IMR-90 (cell line): Measurements from ENCODE around the gene CDYL2. TPM values are rescaled to one million over a fixed set of nuclear protein-coding genes. Genes with fewer than 3 reads are reported as not detected.

ENCODE experiments used
- ATAC-seq: fragments of 200-7000 bp; cut with Tn5 transposase; 2 replicates; pipeline ENCODE4 v1.9.1; 2020; ENCODE audit warnings: low read depth, mild to moderate bottlenecking, moderate library complexity
- BruUV-seq: library from RNA; stranded (reverse); fragments of 400-500 nt; replicated peaks from 2 replicates; lab custom pipeline; 2021; lab: Mats Ljungman, UMichigan
- CTCF ChIA-PET: fragments of 300-600 bp; formaldehyde crosslinking; extraction: SDS; loops from one replicate; lab custom pipeline; 2021; ENCODE audit warnings: antibody characterized with exemption; lab: Yijun Ruan, JAX
- POLR2A ChIA-PET: fragments of 300-600 bp; sonication (Branson Sonifier 250); formaldehyde crosslinking; loops from one replicate; lab custom pipeline; 2022; ENCODE audit warnings: antibody characterized with exemption; ENCODE audit not compliant: unreplicated experiment; lab: Charles Lee
- DNase-seq: peaks from one replicate; pipeline ENCODE4 v3.0.0; 2013
- H2AFZ ChIP-seq: replicated peaks from 2 replicates; pipeline ENCODE3; 2013; ENCODE audit warnings: low read length, mild to moderate bottlenecking; ENCODE audit not compliant: poor library complexity
- H2AK5ac ChIP-seq: 2 replicates; pipeline ENCODE4 v1.6.1; 2013; ENCODE audit warnings: low read depth, low read length, inconsistent platforms
- H2AK9ac ChIP-seq: replicated peaks from 2 replicates; pipeline ENCODE3; 2013; ENCODE audit warnings: mild to moderate bottlenecking, low read depth, low read length, moderate library complexity; ENCODE audit not compliant: poor library complexity
- H2BK120ac ChIP-seq: 2 replicates; pipeline ENCODE4 v1.6.1; 2013; ENCODE audit warnings: low read depth, low read length, inconsistent platforms
- H2BK15ac ChIP-seq: 3 replicates; pipeline ENCODE4 v1.6.1; 2013; ENCODE audit warnings: low read depth, low read length, inconsistent platforms
- H2BK20ac ChIP-seq: 2 replicates; pipeline ENCODE4 v1.6.1; 2013; ENCODE audit warnings: low read depth, mild to moderate bottlenecking, inconsistent platforms, low read length, moderate library complexity
- H2BK5ac ChIP-seq: 2 replicates; pipeline ENCODE4 v1.6.1; 2013; ENCODE audit warnings: mild to moderate bottlenecking, low read depth, low read length, inconsistent platforms; ENCODE audit not compliant: poor library complexity, severe bottlenecking
- H3K14ac ChIP-seq: replicated peaks from 2 replicates; pipeline ENCODE4 v1.6.1; 2013; ENCODE audit warnings: low read depth, low read length, inconsistent platforms
- H3K18ac ChIP-seq: 2 replicates; pipeline ENCODE4 v1.6.1; 2013; ENCODE audit warnings: low read depth, low read length, control low read depth
- H3K23ac ChIP-seq: 2 replicates; pipeline ENCODE4 v1.6.1; 2013; ENCODE audit warnings: low read depth, low read length, inconsistent platforms
- H3K27ac ChIP-seq: 2 replicates; pipeline ENCODE4 v1.5.1; 2013; ENCODE audit warnings: mild to moderate bottlenecking, control low read depth, low read length; ENCODE audit not compliant: insufficient read depth
- H3K27me3 ChIP-seq: 2 replicates; pipeline ENCODE4 v1.6.1; 2013; ENCODE audit warnings: low read length; ENCODE audit not compliant: control insufficient read depth, insufficient read depth
- H3K36me3 ChIP-seq: 2 replicates; pipeline ENCODE4 v1.6.1; 2013; ENCODE audit warnings: low read length, mixed read lengths; ENCODE audit not compliant: control insufficient read depth, insufficient read depth
- H3K4ac ChIP-seq: 2 replicates; pipeline ENCODE4 v1.6.1; 2013; ENCODE audit warnings: low read depth, low read length, inconsistent platforms
- H3K4me1 ChIP-seq: 2 replicates; pipeline ENCODE4 v1.6.1; 2013; ENCODE audit warnings: low read length, mixed read lengths; ENCODE audit not compliant: control insufficient read depth, insufficient read depth
- H3K4me2 ChIP-seq: 2 replicates; pipeline ENCODE4 v1.6.1; 2013; ENCODE audit warnings: low read depth, mild to moderate bottlenecking, control low read depth, low read length, moderate library complexity
- H3K4me3 ChIP-seq: 2 replicates; pipeline ENCODE4 v1.5.1; 2013; ENCODE audit warnings: low read depth, mild to moderate bottlenecking, control low read depth, low read length, moderate library complexity; ENCODE audit not compliant: insufficient read depth
- H3K56ac ChIP-seq: 2 replicates; pipeline ENCODE4 v1.6.1; 2013; ENCODE audit warnings: low read length, inconsistent platforms; ENCODE audit not compliant: insufficient read depth; ENCODE audit errors: extremely low read depth
- H3K79me1 ChIP-seq, 2 experiments: 2 replicates each; pipeline ENCODE4 v1.6.1; 2013; ENCODE audit warnings: low read length in 2 of 2, inconsistent platforms in 1 of 2, low read depth in 1 of 2
- H3K9ac ChIP-seq: 2 replicates; pipeline ENCODE4 v1.6.1; 2013; ENCODE audit warnings: low read depth, low read length, control low read depth
- H3K9me1 ChIP-seq: 2 replicates; pipeline ENCODE4 v1.6.1; 2013; ENCODE audit warnings: low read length, inconsistent platforms; ENCODE audit not compliant: insufficient read depth
- H3K9me3 ChIP-seq: 2 replicates; pipeline ENCODE4 v1.6.1; 2013; ENCODE audit warnings: low read length; ENCODE audit not compliant: control insufficient read depth, insufficient read depth
- H4K20me1 ChIP-seq: 2 replicates; pipeline ENCODE4 v1.6.1; 2013; ENCODE audit warnings: low read length, inconsistent platforms; ENCODE audit not compliant: insufficient read depth
- H4K5ac ChIP-seq: 2 replicates; pipeline ENCODE4 v1.6.1; 2013; ENCODE audit warnings: mild to moderate bottlenecking, low read depth, low read length, control low read depth
- H4K8ac ChIP-seq, 2 experiments: 2 replicates each; pipeline ENCODE4 v1.6.1; 2013; ENCODE audit warnings: low read depth in 2 of 2, low read length in 2 of 2, control low read depth in 1 of 2, inconsistent platforms in 1 of 2
- H4K91ac ChIP-seq: 2 replicates; pipeline ENCODE4 v1.6.1; 2013; ENCODE audit warnings: low read depth, low read length, inconsistent platforms; ENCODE audit not compliant: insufficient read depth
- BHLHE40 ChIP-seq: fragments of 150-350 bp; IDR thresholded peaks from 2 replicates; pipeline ENCODE4 v1.6.1; 2016; ENCODE audit warnings: mild to moderate bottlenecking, low read depth, low read length
- ELK1 ChIP-seq: fragments of 150-350 bp; IDR thresholded peaks from 2 replicates; pipeline ENCODE4 v1.6.1; 2016; ENCODE audit warnings: low read depth, mild to moderate bottlenecking, low read length, moderate library complexity, borderline replicate concordance
- MAFK ChIP-seq: IDR thresholded peaks from 2 replicates; pipeline ENCODE4 v1.6.1; 2012; ENCODE audit warnings: low read depth, low read length, improper control_type of control experiment
- MXI1 ChIP-seq: IDR thresholded peaks from 2 replicates; pipeline ENCODE4 v1.6.1; 2012; ENCODE audit warnings: low read depth, mild to moderate bottlenecking, low read length, moderate library complexity, borderline replicate concordance
- NFE2L2 ChIP-seq: fragments of 150-350 bp; IDR thresholded peaks from 2 replicates; pipeline ENCODE4 v1.6.1; 2016; ENCODE audit warnings: low read depth, mild to moderate bottlenecking, low read length
- POLR2A ChIP-seq: IDR thresholded peaks from 2 replicates; pipeline ENCODE4 v1.6.1; 2012; ENCODE audit warnings: mild to moderate bottlenecking, low read depth, low read length
- SMC3 ChIP-seq: fragments of 150-350 bp; IDR thresholded peaks from 2 replicates; pipeline ENCODE4 v1.6.1; 2016; ENCODE audit warnings: low read depth, mild to moderate bottlenecking, antibody characterized with exemption, low read length, moderate library complexity
- WGBS, 2 experiments: methylation state at CpG; one replicate each; pipeline versions ENCODE4 v1.1.5 to v1.1.7; 2013; ENCODE audit warnings: missing lambda C conversion rate in 2 of 2; ENCODE audit not compliant: insufficient read length in 1 of 2; ENCODE audit errors: extremely low coverage in 2 of 2; 5-methylcytosine and 5-hydroxymethylcytosine counted together
- dilution Hi-C: fragments of 300-500 bp; cut with HindIII; formaldehyde crosslinking; loops from one replicate; pipeline ENCODE4 v1.14.3; 2018; ENCODE audit warnings: low sequenced_read_pairs; ENCODE audit not compliant: unreplicated experiment
- in situ Hi-C: fragments of 300-500 bp; cut with MboI; formaldehyde crosslinking; loops from 3 replicates; pipeline ENCODE4 v1.14.3; 2019; ENCODE audit warnings: low sequenced_read_pairs, inconsistent platforms, mixed read lengths
- intact Hi-C: fragments of 100-400 bp; cut with micrococcal nuclease; formaldehyde crosslinking; loops from 2 replicates; pipeline ENCODE4 v1.10.0; 2022
- polyA plus RNA-seq, 3 experiments: library from polyadenylated mRNA; depleted of rRNA; stranded (reverse); fragments of >200 nt; gene quantifications; 2 replicates each; pipeline ENCODE4 v1.2.3, GENCODE V29; 2012; ENCODE audit warnings: low replicate concordance in 1 of 3
- total RNA-seq: library from RNA; depleted of rRNA; stranded (reverse); fragments of >200 nt; gene quantifications from 2 replicates; pipeline ENCODE4 v1.2.3, GENCODE V29; 2012

The CDYL2 gene
- total and polyA plus RNA-seq, 2 of the 4 experiments (the other 2 are of a cell fraction) = 1.2 to 3.9 TPM

- CTCF ChIA-PET = no interaction called here
- dilution Hi-C loops = no loop called here
- BruUV-seq = no TSS peak
Measured at GRCh38 chr16:80583466-80583865, 220.9 kb downstream of the CDYL2 start.

More at GRCh38 chr16:80583466-80583865, 220.9 kb downstream of the CDYL2 start:
- Histone ChIP-seq H3K79me1 (no peaks in the 10 kb centered on the region), H4K20me1 (no peaks in the 10 kb centered on the region), H4K91ac (peak overlapping the region; percentile 6; the same call in 1 of the 2 replicates), H2BK20ac (no peak overlapping the region; the same call in 1 of the 2 replicates), H2BK15ac (no peak overlapping the region; the same call in 2 of the 3 replicates), H2AK9ac (no peak overlapping the region), H3K18ac (peak overlapping the region; percentile 56; the same call in 1 of the 2 replicates), H3K9me3 (peaks cover 3% of the 10 kb centered on the region; the same call in 1 of the 2 replicates), H2BK120ac (peak overlapping the region; percentile 64), H3K14ac (peak overlapping the region; percentile 68; the same call in 1 of the 2 replicates), H4K8ac (no peak overlapping the region), H2AFZ (no peak overlapping the region), H3K27ac (no peak overlapping the region), H4K5ac (no peak overlapping the region), H3K36me3 (no peaks in the 10 kb centered on the region), H3K9ac (no peak overlapping the region), H3K27me3 (no peaks in the 10 kb centered on the region), H3K4me3 (no peak overlapping the region), H2AK5ac (no peak overlapping the region), H3K4me1 (no peaks in the 10 kb centered on the region; the same call in 1 of the 2 replicates), H3K9me1 (no peaks in the 10 kb centered on the region), H2BK5ac (no peak overlapping the region), H3K23ac (no peak overlapping the region), H3K56ac (no peak overlapping the region), H3K4ac (peak overlapping the region; percentile 77), H3K4me2 (no peak overlapping the region)
- WGBS, 2 experiments = 95% methylated on average over 3 of the region's 3 CpGs; no CpG with 5 or more reads in 1 of the 2 experiments
- intact Hi-C loops = no loop called here
- in situ Hi-C loops = no loop called here
- DNase-seq (peak; percentile 59), ATAC-seq (no peak; the same call in 1 of the 2 replicates)
- POLR2A ChIA-PET = no interaction called here
- TF ChIP-seq ELK1 (no peak), POLR2A (no peak), MXI1 (0 out of 2 replicates have a peak, but pooled peaks have one; percentile 30), SMC3 (no peak), MAFK (no peak), NFE2L2 (no peak), BHLHE40 (no peak)
